ENCODE data around the gene MYO3B. TPM values are rescaled to one million over a fixed set of nuclear protein-coding genes. Genes with fewer than 3 reads are reported as not detected.

The MYO3B gene
- total RNA-seq, 1 donor from 2014 or later = not detected

DNA sequence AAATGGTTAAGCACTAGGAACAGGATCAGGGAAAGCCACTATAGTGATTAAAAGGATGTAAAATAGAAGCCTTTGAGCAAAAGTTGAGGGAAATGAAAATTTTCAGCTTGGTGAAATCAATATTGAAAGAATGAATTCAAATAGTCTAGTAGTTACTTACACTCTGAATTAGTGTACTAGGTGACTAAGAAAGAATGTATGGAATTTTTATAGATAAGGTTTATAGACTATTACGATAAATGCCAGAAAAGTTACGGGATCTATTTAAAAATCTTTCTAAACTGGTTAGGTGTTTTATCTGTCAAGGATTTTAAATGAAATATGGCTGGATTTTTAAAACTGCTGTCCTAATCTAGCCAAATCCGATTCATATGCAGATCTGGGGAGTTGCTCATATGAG is 208.6 kb downstream of the MYO3B start:
- H3K4me3 Mint-ChIP-seq (ENCODE audit: unreplicated experiment) = no peak overlapping the region
- H3K9me3 Mint-ChIP-seq (ENCODE audit: low read depth) = no peaks in the 10 kb centered on the region
- no peak for TF ChIP-seq CTCF (IDR thresholded peaks at IDR 0.05)
- H3K4me1 Mint-ChIP-seq (ENCODE audit: low read depth) = no peaks in the 10 kb centered on the region
- H3K36me3 Mint-ChIP-seq (ENCODE audit: low read depth) = no peaks in the 10 kb centered on the region
- DNase-seq (ENCODE audit: low spot score) = no peak
- peaks cover 66% of the 10 kb centered on the region for H3K27me3 Mint-ChIP-seq (ENCODE audit: low read depth)
- no peak overlapping the region for H3K27ac Mint-ChIP-seq (ENCODE audit: unreplicated experiment)

DNA sequence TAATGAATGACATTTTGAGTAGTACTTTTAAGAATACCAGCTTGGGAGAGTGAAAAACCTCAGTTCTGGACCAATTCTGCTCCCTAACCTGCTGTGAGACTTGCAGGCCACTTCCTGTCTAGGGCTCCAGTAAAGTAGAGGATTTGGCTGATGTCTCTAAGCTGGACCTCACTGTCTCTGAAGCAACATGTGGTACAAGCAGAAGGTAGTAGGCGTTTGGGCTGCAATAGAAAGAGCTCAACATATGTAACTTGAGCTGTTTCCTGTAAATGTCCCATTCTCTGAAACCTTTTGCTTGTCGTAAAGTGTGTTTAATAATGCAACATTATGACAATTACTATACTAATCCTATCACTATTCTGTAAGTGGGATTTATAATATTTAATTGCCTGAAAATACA is 213.1 kb downstream of the MYO3B start:
- TF ChIP-seq CTCF (IDR thresholded peaks at IDR 0.05) = no peak
- no peak for DNase-seq (ENCODE audit: low spot score)
- Mint-ChIP-seq H3K4me1 (ENCODE audit: low read depth) (no peaks in the 10 kb centered on the region), H3K27ac (ENCODE audit: unreplicated experiment) (no peak overlapping the region), H3K4me3 (ENCODE audit: unreplicated experiment) (no peak overlapping the region), H3K9me3 (ENCODE audit: low read depth) (no peaks in the 10 kb centered on the region), H3K36me3 (ENCODE audit: low read depth) (no peaks in the 10 kb centered on the region), H3K27me3 (ENCODE audit: low read depth) (peaks cover 61% of the 10 kb centered on the region)

DNA sequence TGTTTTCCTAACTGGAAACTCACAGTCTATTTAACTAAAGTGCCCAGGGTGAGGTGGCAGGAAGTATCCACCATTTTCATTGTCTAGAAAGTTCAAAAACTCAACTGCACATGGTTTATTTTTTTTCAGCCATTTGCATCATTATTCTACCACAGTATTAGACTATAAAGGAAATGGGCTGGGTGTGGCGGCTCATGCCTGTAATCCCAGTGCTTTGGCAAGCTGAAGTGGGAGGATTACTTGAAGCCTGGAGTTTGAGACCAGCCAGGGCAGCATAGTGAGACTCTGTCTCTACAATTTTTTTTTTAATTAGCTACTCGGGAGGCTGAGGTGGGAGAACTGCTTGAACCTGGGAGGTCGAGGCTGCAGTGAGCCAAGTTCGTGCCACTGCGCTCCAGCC is 213.8 kb downstream of the MYO3B start:
- no peak for DNase-seq (ENCODE audit: low spot score)
- H3K4me3 Mint-ChIP-seq (ENCODE audit: unreplicated experiment) = no peak overlapping the region
- H3K9me3 Mint-ChIP-seq (ENCODE audit: low read depth) = no peaks in the 10 kb centered on the region
- H3K27ac Mint-ChIP-seq (ENCODE audit: unreplicated experiment) = no peak overlapping the region
- peaks cover 61% of the 10 kb centered on the region for H3K27me3 Mint-ChIP-seq (ENCODE audit: low read depth)
- H3K36me3 Mint-ChIP-seq (ENCODE audit: low read depth) = no peaks in the 10 kb centered on the region
- no peak for TF ChIP-seq CTCF (IDR thresholded peaks at IDR 0.05)
- H3K4me1 Mint-ChIP-seq (ENCODE audit: low read depth) = no peaks in the 10 kb centered on the region

DNA sequence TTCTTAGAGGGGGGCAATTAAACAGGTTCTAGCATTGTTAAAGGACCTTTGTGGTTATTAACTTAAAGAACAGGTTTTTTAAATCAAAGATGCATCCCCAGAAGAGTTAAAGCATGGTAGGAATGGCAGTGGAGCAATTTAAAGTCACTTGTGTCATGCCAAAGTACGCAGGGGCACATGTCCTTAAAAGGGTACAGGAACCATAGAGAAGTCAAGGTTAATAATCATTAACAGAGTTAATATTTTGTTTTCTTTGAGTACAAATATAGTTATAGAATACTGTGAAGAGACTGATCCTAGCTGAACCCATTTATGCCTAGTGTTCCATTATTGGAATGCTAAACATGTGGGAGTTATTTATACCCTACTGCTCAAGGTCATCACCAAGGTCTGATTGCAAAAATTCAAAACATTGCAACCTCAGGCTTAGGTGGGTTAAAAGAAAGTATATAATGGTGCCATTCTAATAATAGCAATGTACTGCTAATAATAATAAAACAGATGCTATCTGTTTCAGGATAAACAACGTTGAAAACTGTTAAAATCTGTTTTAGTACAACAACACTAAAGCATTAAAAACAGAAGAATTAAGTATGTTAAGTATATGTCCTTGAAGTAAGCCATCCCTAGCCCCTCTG is 216.0 kb downstream of the MYO3B start:
- Mint-ChIP-seq H3K4me1 (ENCODE audit: low read depth) (no peaks in the 10 kb centered on the region), H3K9me3 (ENCODE audit: low read depth) (no peaks in the 10 kb centered on the region), H3K27me3 (ENCODE audit: low read depth) (peaks cover 59% of the 10 kb centered on the region), H3K27ac (ENCODE audit: unreplicated experiment) (no peak overlapping the region), H3K4me3 (ENCODE audit: unreplicated experiment) (no peak overlapping the region), H3K36me3 (ENCODE audit: low read depth) (no peaks in the 10 kb centered on the region)
- no peak for DNase-seq (ENCODE audit: low spot score)
- TF ChIP-seq CTCF (IDR thresholded peaks at IDR 0.05) = no peak

GRCh38 chr2:170394641-170395387 is 216.9 kb downstream of the MYO3B start:
- H3K4me3 Mint-ChIP-seq (ENCODE audit: unreplicated experiment) = no peak overlapping the region

More at GRCh38 chr2:170394641-170395387, 216.9 kb downstream of the MYO3B start:
- Mint-ChIP-seq H3K27ac (ENCODE audit: unreplicated experiment) (no peak overlapping the region), H3K9me3 (ENCODE audit: low read depth) (no peaks in the 10 kb centered on the region), H3K36me3 (ENCODE audit: low read depth) (no peaks in the 10 kb centered on the region), H3K27me3 (ENCODE audit: low read depth) (peaks cover 57% of the 10 kb centered on the region), H3K4me1 (ENCODE audit: low read depth) (no peaks in the 10 kb centered on the region)
- no peak for DNase-seq (ENCODE audit: low spot score)
- peak; percentile 22 for TF ChIP-seq CTCF (IDR thresholded peaks at IDR 0.05)

Measured in chondrocyte (in vitro differentiated cells).